GM23248 (cell line): Measurements from ENCODE around the gene LST1.

ENCODE experiments used
- EZH2 ChIP-seq: fragments of 200-600 bp; sonication (generic); IDR thresholded peaks from 2 replicates; pipeline ENCODE4 v1.6.1; 2018; ENCODE audit warnings: antibody characterized with exemption, mild to moderate bottlenecking; ENCODE audit not compliant: insufficient read depth, poor library complexity, severe bottlenecking
- EZH2phosphoT487 ChIP-seq: fragments of 200-600 bp; sonication (generic); IDR thresholded peaks from 2 replicates; pipeline ENCODE4 v1.6.1; 2018; ENCODE audit warnings: antibody characterized with exemption, moderate library complexity, mild to moderate bottlenecking, low read depth; ENCODE audit not compliant: insufficient read depth

DNA sequence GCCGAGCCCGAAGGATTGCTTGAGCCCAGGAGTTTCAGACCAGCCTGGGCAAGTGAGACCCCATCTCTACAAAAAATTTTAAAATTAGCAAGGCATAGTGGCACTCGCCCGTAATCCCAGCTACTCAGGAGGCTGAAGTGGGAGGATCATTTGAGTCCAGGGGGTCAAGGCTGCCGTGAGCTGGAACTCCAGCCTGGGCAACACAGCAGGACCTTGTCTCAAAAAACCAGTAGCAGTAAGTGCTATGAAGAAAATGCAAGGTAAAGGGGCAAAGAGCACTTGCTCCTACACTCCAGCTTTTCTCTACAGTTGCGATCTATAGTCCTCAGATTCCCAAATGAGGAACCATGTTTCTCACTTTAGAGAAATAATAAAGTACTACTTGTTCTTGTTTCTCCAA is 42.4 kb upstream of the LST1 start:
- no peak for TF ChIP-seq EZH2
- no peak for TF ChIP-seq EZH2phosphoT487
